Right atrium auricular region (tissue), 2 donors: ENCODE data around the gene CAB39. TPM values are rescaled to one million over a fixed set of nuclear protein-coding genes. Genes with fewer than 3 reads are reported as not detected.

Experiments
- DNase-seq: peaks from one replicate; pipeline ENCODE4 v3.0.0-alpha.2; 2019; ENCODE audit warnings: low spot score
- H3K27ac ChIP-seq, 2 donors: fragments of 200-600 bp; sonication (generic); 1 replicate in 1 of 2; 2 replicates in 1 of 2; pipeline ENCODE4 v1.5.1; 2016 to 2019
- H3K27me3 ChIP-seq, 2 donors: fragments of 200-600 bp; sonication (generic); one replicate each; pipeline versions ENCODE4 v1.5.1 to v1.6.0; 2017 to 2019
- H3K36me3 ChIP-seq: fragments of 200-600 bp; sonication (generic); one replicate; pipeline ENCODE4 v1.5.1; 2016
- H3K4me1 ChIP-seq, 2 donors: fragments of 200-600 bp; sonication (generic); one replicate each; pipeline versions ENCODE4 v1.5.1 to v1.6.0; 2017 to 2019
- H3K4me3 ChIP-seq, 2 donors: fragments of 200-600 bp; sonication (generic); 1 replicate in 1 of 2; 2 replicates in 1 of 2; pipeline ENCODE4 v1.5.1; 2017 to 2019; ENCODE audit warnings: mild to moderate bottlenecking in 1 of 2, moderate library complexity in 1 of 2
- H3K9me3 ChIP-seq, 2 donors: fragments of 200-600 bp; sonication (generic); one replicate each; pipeline ENCODE4 v1.5.1; 2019
- CTCF ChIP-seq, 2 donors: fragments of 200-600 bp; sonication (generic); IDR thresholded peaks; one replicate each; pipeline ENCODE4 v1.5.1; 2019; ENCODE audit warnings: antibody characterized with exemption in 2 of 2
- total RNA-seq, 2 donors: library from RNA; depleted of rRNA; stranded (reverse); fragments of >200 nt; gene quantifications; one replicate each; pipeline ENCODE4 v1.1.0, GENCODE V29; 2016

The CAB39 gene
- total RNA-seq, 2 donors from 2014 or later, result 66.1 to 81.5 TPM

GRCh38 chr2:230868161-230868946, 155.7 kb downstream of the CAB39 start:
- DNase-seq, result no peak
- H3K4me1 ChIP-seq, result peaks cover 0 to 50% of the 10 kb centered on the region in 2 donors
- H3K9me3 ChIP-seq, result no peaks in the 10 kb centered on the region
- no peak for TF ChIP-seq CTCF (IDR thresholded peaks at IDR 0.05)
- no peaks in the 10 kb centered on the region for H3K27me3 ChIP-seq
- H3K4me3 ChIP-seq, result no peak overlapping the region
- H3K36me3 ChIP-seq, result no peaks in the 10 kb centered on the region
- no peak overlapping the region for H3K27ac ChIP-seq

- Histone ChIP-seq H3K27ac (no peak overlapping the region), H3K9me3 (no peaks in the 10 kb centered on the region), H3K4me1 (peaks cover 0 to 50% of the 10 kb centered on the region in 2 donors), H3K4me3 (no peak overlapping the region), H3K27me3 (no peaks in the 10 kb centered on the region), H3K36me3 (no peaks in the 10 kb centered on the region)
- no peak for TF ChIP-seq CTCF (IDR thresholded peaks at IDR 0.05)
- DNase-seq, result no peak
These were observed 156.6 kb downstream of the CAB39 start for GRCh38 chr2:230868947-230869913.

GRCh38 chr2:230869914-230870543, 157.4 kb downstream of the CAB39 start:
- Histone ChIP-seq H3K27ac (no peak overlapping the region), H3K4me1 (peaks cover 0 to 47% of the 10 kb centered on the region in 2 donors), H3K4me3 (no peak overlapping the region), H3K9me3 (no peaks in the 10 kb centered on the region), H3K27me3 (no peaks in the 10 kb centered on the region), H3K36me3 (no peaks in the 10 kb centered on the region)
- no peak for DNase-seq
- TF ChIP-seq CTCF (IDR thresholded peaks at IDR 0.05), result no peak

Other genes starting within 250 kb of the CAB39 start
- 10 to 100 TPM; 35.8 to 38.3 TPM for gene ITM2C, start 152.1 kb downstream of the CAB39 start, total RNA-seq
- not detected for gene GPR55, start 212.4 kb downstream of the CAB39 start, total RNA-seq